NB4 (cell line): ENCODE measurements around the gene CTSO.

Source experiments
- CTCF ChIP-seq: IDR thresholded peaks from one replicate; pipeline ENCODE4 v1.5.1; 2012; ENCODE audit warnings: low read depth, low read length
- MYC ChIP-seq: IDR thresholded peaks from 2 replicates; pipeline ENCODE4 v1.6.1; 2011; ENCODE audit warnings: low read depth, low read length
- POLR2A ChIP-seq: IDR thresholded peaks from 2 replicates; pipeline ENCODE4 v1.6.1; 2011; ENCODE audit warnings: mild to moderate bottlenecking; ENCODE audit not compliant: insufficient read length; ENCODE audit errors: extremely low read depth

- no peak for TF ChIP-seq POLR2A
- peak; percentile 19 for TF ChIP-seq CTCF
- no peak for TF ChIP-seq MYC
Measured at GRCh38 chr4:155953151-155954117, at the start of gene CTSO.
